ENCODE data around the gene HTR3C.
A peak's percentile ranks its signal among the peaks of the same experiment; 100 is the strongest.
"Not testable (repeated sequence)": the region's sequence is repeated elsewhere in the genome, so short reads cannot be mapped to it uniquely, and the experiment has no call there.

The HTR3C gene

DNA sequence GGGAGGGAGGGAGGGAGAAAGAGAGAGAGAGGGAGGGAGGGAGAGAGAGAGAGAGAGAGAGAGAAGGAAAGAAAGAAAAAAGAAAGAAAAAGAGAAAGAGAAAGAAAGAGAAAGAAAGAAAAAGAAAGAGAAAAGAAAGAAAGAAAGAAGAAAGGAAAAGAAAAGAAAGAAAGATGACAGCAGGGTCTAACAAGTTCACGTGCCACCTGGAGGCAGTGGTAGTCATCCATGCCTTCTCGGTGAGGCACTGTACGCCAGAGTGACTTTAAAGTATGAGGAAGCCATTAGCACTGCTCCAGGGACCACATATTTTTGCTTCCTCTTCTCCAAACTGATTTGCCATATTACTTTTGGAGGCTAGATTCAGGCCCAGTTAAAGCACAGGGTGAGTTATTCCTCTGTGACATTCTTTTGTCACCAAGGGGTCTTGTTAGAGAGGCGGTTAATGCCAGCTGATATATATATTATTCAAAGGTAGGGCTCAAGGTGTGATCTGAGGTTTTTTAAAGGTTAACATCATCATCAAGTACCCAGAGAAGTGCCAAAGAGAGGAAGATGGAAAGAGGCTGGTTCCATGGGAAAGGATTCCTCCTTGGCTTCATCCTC lies 21.6 kb upstream of the HTR3C start, which contains the start of gene HTR3D:
TSS of gene HTR3D (plus strand) at position 556 of the 606 bp plus-strand sequence. CDS start at position 556, 0 bp downstream.
- no peak for DNase-seq

DNA sequence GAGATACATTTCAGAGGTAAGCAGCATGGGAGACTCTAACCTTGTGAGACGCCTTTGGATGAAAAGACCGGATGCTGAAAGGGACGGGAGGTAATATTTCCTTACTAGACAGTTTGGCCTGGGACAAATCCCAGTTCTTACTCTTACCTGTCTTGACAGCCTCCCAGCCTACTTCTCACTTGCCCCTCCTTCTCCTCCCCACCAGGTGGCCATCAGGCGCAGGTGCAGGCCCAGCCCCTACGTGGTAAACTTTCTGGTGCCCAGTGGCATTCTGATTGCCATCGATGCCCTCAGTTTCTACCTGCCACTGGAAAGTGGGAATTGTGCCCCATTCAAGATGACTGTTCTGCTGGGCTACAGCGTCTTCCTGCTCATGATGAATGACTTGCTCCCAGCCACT lies 15.0 kb upstream of the HTR3C start:
- DNase-seq: no peak

DNA sequence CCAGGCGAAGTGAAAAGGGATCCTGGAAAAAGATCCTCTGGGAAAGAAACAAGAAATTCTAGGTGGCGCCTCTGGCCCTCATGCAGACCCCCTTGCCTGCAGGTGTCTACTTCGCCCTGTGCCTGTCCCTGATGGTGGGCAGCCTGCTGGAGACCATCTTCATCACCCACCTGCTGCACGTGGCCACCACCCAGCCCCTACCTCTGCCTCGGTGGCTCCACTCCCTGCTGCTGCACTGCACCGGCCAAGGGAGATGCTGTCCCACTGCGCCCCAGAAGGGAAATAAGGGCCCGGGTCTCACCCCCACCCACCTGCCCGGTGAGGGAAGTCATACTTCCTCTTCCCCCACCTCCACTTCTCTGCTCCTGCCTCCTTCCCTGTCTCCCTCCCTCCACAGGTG lies 14.5 kb upstream of the HTR3C start:
- DNase-seq: not testable (repeated sequence)

DNA sequence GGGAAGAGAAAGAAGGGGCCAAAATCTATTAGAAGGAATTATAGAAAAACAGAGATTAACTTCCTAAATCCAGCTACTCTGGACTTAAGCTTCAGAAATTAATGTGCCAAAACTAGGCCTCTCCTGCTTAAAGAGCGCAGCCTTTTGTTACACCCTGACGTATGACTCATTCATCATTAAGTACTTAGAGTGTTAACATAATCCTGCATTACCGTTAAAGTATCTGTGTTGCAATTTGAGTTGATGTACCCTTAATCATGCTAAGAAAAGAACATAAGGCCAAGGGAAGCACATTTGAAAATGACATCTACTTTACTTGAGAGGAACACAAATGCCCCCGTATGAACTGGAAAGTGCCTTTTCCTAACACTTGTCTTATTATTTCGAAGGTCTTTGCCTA lies 13.4 kb upstream of the HTR3C start:
- no peak for DNase-seq

DNA sequence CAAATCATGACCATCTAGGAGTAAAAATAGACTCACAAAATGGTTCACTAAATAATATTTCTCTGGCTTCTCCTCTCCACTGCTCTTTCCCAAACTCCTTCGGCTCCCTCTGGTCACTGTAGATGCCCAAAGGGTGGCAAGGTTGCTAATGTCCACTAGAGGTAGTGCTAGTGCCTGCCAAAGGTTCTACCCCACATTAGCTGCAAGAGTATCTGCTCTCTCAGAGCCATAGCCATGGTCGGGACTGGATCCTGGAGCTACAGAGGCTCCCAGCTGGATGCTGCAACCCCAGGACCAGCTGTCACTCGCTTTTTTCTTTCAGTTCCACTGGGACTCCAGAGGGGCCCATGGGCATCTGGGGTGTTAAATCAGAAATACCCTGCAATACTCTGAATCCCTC lies 12.8 kb upstream of the HTR3C start:
- no peak for DNase-seq

DNA sequence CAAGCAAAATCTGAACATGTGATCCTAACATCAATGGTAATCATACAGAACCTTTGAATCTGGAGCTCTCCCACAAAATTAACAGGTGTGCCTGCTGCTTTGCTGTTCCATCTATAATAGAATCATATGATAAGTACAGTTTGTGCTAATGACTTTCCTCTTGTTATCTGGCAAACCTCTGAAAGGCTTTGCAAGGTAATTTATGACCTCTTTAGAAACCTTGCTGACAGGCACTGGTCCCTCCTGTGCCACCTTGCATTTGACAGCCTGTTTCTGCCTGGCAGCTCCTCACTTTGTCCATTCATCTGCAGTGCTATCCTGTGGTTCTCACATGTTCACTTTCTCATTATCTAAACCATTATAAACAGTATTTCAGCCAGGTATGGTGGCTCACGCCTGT lies 10.2 kb upstream of the HTR3C start:
- no peak for DNase-seq

DNA sequence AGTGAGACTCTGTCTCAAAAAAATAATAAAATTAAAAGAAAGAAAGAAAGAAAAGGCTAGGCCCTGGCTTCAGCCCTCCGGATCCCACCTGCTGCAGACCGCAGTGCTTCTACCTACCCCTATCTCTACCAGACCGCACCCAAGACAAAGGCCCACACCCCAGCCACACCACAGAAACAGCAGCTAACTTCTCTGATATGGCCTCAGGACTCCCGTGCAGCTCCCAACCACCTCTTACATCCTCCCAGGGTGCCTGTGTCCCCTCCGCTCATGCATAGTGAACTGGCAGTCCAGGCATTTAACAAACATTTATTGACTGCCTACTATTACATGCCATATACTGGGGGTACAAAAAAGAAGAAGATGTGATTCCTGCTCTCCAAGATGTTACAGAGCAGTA lies 6.9 kb upstream of the HTR3C start:
- DNase-seq: no peak

DNA sequence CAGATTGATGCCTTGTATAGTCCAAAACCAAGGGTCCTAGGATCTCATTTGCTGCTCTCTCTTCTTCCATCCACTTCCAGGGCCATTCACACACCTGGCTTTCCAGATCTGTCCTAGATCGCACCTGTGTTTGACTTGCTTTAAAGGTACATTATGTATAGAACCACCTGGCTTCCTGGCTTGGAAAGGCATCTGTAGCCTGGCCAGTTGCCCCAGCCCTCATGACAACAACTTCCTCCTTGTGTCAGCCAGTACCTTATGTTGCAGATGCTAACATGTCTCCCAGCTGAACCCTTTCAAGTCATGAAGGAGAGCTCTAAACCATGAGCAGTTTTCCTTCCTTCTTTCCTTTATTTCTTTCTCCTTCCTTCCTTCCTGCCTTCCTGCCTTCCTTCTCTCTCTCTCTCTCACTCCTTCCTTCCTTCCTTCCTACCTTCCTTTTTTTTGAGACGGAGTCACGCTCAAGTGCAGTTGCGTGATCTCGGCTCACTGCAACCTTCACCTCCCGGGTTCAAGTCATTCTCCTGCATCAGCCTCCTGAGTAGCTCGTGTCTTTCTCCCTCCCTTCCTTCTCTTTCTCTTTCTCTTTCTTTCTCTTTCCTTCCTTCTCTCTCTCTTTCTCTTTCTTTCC lies 2.5 kb upstream of the HTR3C start:
- DNase-seq: no peak

DNA sequence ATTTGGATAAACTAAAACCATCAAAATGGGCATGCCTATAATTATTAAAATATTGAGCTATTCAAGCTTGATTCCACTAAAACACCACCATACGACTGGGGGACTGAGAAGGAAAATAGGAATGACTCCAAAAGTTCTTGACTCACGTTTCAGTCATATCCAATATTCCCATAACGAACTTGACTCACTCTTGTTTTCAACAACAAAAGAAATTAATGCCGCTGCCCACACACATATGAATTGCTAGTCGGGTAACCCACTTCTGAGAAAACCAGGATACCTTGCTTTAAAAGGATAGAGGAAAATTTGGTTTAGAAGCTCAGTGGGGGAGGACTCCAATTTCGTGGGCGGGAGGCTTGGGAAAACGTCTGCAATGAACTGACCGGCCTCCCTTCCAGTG lies 5.2 kb downstream of the HTR3C start:
- DNase-seq: peak; percentile 53

DNA sequence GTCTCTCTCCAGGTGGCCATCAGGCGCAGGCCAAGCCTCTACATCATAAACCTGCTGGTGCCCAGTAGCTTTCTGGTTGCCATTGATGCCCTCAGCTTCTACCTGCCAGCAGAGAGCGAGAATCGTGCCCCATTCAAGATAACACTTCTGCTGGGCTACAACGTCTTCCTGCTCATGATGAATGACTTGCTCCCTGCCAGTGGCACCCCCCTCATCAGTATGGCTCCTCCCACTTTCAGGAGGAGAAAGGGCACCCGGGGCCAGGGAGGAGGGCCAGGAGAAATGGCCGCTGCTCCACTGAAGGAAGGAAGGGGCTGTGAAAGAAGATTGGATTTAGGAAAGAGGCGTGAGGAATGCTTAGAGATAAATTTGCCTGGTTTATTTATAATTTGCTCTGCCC lies 6.6 kb downstream of the HTR3C start:
- no peak for DNase-seq

DNA sequence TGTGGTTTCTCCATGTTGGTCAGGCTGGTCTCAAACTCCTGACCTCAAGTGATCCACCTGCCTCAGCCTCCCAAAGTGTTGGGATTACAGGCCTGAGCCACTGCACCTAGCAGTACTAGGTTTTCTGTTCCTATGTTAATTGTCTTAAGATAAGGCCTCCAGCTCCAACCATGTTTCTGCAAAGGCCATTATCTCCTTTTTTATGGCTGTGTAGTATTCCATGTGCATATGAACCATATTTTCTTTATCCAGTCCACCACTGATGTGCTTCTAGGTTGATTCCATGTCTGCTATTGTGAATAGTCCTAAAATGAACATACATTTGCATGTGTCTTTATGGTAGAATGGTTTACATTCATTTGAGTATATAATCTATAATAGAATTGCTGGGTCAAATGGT lies 9.8 kb downstream of the HTR3C start:
- no peak for DNase-seq

DNA sequence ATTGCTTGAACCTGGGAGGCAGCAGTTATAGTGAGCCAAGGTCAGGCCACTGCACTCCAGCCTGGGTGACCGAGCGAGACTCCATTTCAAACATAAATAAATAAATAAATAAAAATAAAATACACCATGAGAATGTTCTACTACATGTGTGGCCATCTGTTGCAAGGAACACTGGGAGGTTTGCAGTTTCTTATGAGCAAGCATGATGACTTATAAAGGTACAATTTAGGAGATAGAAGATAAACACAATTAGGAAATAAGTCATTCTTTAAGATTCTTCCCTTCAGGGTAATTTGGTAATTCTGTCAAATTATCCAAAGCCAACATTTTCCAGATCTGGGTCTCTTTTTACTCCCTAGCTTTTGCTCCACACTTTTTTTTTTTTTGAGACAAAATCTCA lies 13.4 kb downstream of the HTR3C start:
- DNase-seq: no peak

DNA sequence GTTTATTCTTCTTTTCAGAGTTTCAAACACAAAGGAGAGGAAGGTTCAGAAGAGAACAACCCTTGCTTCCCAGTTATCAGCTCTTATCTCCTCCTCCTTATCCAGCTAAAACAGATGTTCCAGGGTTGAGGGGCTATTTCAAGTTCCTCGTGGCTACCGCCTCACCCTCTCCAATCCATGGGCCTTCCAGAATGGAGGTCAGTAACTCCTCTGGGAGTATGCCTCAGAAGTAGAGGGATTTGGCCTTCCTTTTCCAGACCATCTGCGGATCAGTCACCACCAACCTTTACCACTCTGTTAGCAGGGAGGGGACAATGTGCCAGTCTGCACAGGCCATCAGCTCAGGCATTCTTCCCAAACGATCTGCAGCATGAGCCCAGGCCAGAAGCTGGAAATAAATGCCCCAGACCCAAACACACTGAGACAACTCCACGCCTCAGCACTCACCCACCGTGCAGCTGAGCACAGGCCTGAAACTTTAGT lies 14.8 kb downstream of the HTR3C start:
- DNase-seq: no peak

DNA sequence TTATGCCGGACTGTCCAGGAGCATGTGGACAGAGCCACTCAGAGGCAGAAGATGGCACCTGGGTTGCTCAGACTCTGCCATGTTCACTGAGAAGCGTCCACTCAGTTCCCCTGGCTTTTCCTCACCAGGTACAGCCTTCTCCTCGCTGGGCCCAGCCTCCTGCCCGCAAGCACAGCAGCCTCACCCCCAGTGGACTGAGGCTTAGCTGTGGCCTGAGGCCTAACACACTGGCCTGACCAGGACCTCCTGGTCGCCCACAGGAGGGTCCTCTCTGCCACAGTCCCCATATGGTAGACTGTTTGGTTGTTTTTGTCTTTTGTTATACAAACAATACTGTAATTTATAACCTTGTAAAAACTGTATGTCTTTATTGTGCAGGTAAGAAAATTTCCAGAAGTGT lies 15.5 kb downstream of the HTR3C start:
- DNase-seq: no peak

DNA sequence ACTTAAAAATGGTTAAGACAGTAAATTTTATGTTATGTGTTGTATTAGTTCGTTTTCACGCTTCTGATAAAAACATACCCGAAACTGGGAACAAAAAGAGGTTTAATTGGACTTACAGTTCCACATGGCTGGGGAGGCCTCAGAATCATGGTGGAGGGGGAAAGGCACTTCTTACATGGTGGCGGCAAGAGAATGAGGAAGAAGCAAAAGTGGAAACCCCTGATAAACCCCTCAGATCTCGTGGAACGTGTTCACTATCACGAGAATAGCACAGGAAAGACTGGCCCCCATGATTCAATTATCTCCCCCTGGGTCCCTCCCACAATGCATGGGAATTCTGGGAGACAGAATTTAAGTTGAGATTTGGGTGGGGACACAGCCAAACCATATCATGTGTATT lies 18.3 kb downstream of the HTR3C start:
- not testable (repeated sequence) for DNase-seq

DNA sequence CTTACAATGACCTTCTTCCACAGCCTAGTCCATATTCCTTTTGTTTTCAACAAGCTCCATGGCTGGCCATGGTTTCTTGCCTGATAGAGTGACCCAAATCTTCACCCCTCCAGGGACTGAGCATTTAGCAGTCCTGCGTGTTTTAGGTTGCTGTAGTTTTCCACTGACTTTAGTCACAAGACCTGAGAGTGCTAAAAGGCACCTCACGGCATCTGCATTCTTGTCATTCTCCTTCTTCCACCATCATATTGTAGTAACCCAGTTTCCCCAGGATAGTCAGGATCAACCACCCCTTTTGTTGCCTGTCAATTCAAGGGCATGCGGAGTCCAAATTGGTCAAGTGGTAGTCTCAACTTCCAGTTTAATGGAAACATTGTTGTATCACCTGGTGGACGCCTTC lies 20.8 kb downstream of the HTR3C start:
- no peak for DNase-seq

DNA sequence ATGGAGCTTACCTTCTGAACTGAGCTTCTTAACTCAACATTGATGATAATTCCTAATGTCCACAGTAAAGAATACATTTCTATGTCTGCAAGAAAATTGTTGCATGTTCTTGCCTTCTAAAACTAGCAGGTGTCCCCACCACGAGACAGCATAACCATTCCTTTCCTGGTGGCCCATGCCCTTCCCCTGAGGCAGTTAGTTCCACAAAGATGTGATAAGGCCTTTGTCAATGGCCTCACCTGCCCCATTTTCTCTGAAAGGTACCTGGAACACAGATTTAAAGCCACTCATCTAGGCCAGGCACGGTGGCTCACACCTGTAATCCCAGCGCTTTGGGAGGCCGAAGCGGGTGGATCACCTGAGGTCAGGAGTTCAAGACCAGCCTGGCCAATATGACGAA lies 23.1 kb downstream of the HTR3C start:
- no peak for DNase-seq

DNA sequence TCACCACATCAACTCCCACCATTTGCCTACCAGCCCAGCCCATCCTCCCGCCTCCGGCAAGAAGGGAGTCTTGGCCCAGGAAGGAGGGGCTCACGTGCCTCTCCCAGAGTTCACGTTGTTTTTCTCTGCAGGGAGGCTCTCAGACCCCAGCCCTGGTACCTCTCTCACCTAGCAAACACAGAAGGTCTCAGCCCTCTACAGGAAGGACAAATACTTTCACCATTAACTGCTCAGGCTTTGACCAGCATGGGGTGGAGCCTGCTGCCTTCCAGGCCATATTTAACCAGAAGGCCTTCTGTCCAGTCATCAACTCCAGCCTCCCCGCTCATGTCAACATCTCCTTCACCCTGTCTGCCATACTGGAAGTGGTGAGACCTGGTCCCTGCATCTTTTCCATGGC lies 25.0 kb downstream of the HTR3C start:
- DNase-seq: no peak

DNA sequence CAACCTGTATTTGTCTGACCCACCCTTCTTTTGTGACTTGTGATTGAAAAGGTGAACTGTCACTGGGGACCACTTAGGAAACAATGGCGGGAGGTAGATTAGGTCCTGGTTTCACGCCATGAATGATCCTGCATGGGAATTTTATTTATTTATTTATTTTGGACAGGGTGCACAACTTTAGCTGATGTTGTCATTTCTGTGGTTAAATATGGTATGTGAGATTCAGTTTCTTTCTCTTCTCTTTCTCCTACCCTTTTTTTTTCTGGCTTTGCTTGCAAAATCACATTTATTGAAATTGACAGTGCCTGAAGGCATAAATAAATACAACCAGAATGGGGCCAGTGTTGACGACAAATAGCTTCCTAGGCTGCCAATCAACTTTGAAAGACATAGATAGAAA lies 26.0 kb downstream of the HTR3C start:
- DNase-seq: peak; percentile 6

DNA sequence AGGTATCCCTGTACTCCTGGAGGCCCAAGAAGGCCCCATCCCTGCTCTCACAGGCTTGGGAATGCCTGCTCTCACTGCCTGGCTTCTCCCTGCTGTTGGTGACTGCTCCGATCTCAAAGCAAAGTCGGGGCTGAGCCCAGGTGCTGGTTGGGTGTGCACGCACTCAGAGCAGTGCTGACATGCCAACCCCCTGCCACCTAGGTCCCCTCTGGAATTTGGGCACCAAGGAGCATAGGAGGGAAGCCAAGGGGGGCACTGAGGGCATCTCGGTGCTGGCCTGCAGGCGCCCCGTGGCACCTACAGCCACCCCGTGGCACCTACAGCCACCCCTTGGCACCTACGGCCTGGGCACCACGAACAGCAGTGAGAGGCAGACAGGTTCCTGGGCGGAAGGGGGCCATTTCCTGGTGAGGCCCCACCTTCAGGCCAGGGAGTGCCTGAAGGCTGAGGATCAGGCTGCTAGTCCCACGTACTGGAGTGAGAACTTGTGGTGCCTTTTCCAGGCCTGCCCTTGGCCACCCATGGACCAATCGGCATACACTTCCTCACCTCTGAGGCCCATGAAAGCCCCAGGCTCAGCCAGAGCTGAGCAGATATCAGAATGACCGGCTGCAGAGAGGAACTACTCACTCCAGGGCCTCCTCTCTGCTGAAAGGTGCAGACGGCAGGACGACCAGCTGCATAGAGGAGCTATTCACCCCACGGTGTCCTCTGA lies 28.4 kb downstream of the HTR3C start:
- DNase-seq: no peak

DNA sequence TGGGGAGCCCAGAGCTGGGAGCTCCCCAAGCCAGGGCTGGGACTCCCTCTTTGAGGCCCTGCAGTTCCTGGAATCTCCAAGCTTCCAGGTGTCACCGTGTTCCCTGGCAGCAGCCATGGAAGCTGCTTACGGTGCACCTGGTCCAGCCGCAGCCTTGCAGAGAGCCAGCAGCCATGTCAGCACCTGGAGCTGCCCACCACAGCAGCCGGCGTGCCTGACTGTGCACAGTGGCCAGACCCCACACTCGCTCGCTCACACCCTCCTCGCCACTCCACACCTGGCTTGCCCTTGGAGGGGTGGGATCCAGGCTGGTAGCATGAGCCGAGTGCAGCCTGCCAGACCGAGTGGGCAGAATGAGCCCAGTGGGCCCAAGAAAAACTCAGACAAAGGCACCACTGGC lies 29.2 kb downstream of the HTR3C start:
- DNase-seq: no peak

DNA sequence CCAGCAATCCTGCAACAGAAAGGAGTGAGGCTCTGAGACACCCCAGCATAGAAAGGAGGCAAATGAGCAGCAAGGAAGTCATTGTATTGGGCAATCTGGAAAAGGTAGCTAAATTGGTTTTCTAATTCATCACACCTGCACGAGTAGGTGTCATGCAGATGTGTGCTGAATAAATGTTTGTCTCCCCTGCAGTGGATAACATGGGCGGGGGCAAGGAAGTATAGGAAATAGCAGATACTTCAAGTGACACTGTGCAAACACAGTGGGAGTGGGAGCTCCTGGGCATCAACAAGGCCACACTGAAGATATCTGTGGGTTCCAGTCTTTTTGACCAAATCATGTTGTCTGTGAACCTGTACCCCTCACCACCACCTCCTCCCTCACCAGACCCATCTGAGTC lies 29.6 kb downstream of the HTR3C start:
- DNase-seq: no peak

DNA sequence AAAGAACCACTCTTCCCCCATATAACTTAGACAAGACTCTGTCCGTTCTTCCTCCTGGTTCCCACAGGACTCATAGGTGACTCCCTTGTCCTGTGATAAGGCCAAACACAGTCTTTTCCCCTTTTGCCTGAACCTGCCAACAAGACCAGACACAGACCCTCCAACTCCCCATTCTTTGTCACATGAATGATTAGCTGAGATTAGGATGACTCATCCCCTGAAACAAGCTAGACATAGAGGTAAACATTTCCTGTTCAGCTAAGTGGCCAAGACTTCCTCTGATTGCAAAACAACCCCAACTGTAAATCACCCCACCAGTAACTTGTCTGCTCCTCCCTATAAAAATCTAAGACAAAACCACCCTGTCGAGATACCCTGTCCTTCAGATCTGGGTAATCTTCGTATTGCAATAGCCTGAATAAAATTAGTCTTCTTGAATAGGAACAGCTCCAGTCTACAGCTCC lies 32.6 kb downstream of the HTR3C start:
- no peak for DNase-seq

DNA sequence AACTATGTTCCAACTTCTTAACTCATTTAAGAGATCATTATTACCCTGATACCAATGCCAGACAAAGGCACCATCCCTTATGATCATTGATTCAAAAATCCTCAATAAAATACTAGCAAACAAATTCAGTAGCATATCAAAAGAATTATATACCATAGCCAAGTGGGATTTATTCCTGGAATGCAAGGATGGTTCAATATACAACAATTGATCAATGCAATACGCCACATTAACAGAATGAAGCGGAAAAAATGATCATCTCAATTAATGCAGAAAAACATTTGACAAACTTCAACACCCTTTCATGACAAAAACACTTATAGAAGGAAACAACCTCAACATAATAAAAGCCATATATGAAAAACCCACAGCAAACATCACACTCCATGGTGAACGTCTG lies 39.4 kb downstream of the HTR3C start:
- no peak for DNase-seq
